Upper lobe of left lung (tissue), 6 donors: ENCODE data around the gene PARD3B. TPM values are rescaled to one million over a fixed set of nuclear protein-coding genes. Genes with fewer than 3 reads are reported as not detected.

Experiments used
- ATAC-seq, 2 donors: fragments of 200-7000 bp; cut with Tn5 transposase; one replicate each; pipeline ENCODE4 v1.9.1; 2022; ENCODE audit warnings: mild to moderate bottlenecking in 2 of 2, moderate library complexity in 2 of 2; ENCODE audit not compliant: low FRiP score in 2 of 2
- DNase-seq, 2 donors: peaks; one replicate each; pipeline ENCODE4 v3.0.0-alpha.2; 2019 to 2020
- H3K27ac ChIP-seq, 4 donors: fragments of 200-600 bp; sonication (generic); one replicate each; pipeline ENCODE4 v1.5.1; 2016 to 2019
- H3K27me3 ChIP-seq, 4 donors: fragments of 200-600 bp; sonication (generic); one replicate each; pipeline ENCODE4 v1.5.1; 2017 to 2019
- H3K36me3 ChIP-seq, 4 donors: fragments of 200-600 bp; sonication (generic); one replicate each; pipeline ENCODE4 v1.5.1; 2016 to 2019
- H3K4me1 ChIP-seq, 4 donors: fragments of 200-600 bp; sonication (generic); one replicate each; pipeline ENCODE4 v1.5.1; 2018 to 2019
- H3K4me3 ChIP-seq, 4 donors: fragments of 200-600 bp; sonication (generic); one replicate each; pipeline ENCODE4 v1.5.1; 2017 to 2019; ENCODE audit warnings: mild to moderate bottlenecking in 2 of 4, moderate library complexity in 1 of 4
- H3K9me3 ChIP-seq, 4 donors: fragments of 200-600 bp; sonication (generic); one replicate each; pipeline ENCODE4 v1.5.1; 2018 to 2019
- EP300 ChIP-seq, 4 donors: sonication (generic); formaldehyde crosslinking; IDR thresholded peaks; one replicate each; pipeline ENCODE4 v1.5.1; 2017; ENCODE audit warnings: antibody characterized with exemption in 4 of 4, control low read depth in 2 of 4
- POLR2A ChIP-seq, 4 donors: fragments of 450-650 bp; IDR thresholded peaks; one replicate each; pipeline ENCODE4 v1.5.1; 2016 to 2017; ENCODE audit warnings: antibody characterized with exemption in 4 of 4, mild to moderate bottlenecking in 2 of 4
- POLR2AphosphoS5 ChIP-seq, 2 donors: sonication (generic); formaldehyde crosslinking; IDR thresholded peaks; one replicate each; pipeline ENCODE4 v1.5.1; 2017; ENCODE audit warnings: antibody characterized with exemption in 2 of 2
- WGBS, 2 donors: methylation state at CpG; one replicate each; pipeline ENCODE4 v1.1.5; 2017 to 2018; 5-methylcytosine and 5-hydroxymethylcytosine counted together
- total RNA-seq, 6 donors: library from RNA; depleted of rRNA in 4 of 6; stranded (reverse); fragments of >200 nt in 4 of 6; gene quantifications; one replicate each; pipeline versions ENCODE4 v1.1.0 to v1.2.1, GENCODE V29; 2016 to 2021
- TF ChIP-seq, protein P1 (sequence below), 6 experiments: fragments of 450-650 bp in 4 of 6; fragments of 200-600 bp in 2 of 6; sonication (generic) in 2 of 6; IDR thresholded peaks; one replicate each; pipeline ENCODE4 v1.5.1; 2016 to 2019; ENCODE audit warnings: antibody characterized with exemption in 6 of 6
- donor health status: DM: no; HTN: no; CAD: no; lungs with moderate emphysema.
- donor health status: DM: no; HTN: yes; CAD: no; lungs with severe emphysema.

The PARD3B gene
- total RNA-seq, 6 donors from 2014 or later = 17.8 to 44.9 (median 24.2) TPM

- TF ChIP-seq, protein P1, sequence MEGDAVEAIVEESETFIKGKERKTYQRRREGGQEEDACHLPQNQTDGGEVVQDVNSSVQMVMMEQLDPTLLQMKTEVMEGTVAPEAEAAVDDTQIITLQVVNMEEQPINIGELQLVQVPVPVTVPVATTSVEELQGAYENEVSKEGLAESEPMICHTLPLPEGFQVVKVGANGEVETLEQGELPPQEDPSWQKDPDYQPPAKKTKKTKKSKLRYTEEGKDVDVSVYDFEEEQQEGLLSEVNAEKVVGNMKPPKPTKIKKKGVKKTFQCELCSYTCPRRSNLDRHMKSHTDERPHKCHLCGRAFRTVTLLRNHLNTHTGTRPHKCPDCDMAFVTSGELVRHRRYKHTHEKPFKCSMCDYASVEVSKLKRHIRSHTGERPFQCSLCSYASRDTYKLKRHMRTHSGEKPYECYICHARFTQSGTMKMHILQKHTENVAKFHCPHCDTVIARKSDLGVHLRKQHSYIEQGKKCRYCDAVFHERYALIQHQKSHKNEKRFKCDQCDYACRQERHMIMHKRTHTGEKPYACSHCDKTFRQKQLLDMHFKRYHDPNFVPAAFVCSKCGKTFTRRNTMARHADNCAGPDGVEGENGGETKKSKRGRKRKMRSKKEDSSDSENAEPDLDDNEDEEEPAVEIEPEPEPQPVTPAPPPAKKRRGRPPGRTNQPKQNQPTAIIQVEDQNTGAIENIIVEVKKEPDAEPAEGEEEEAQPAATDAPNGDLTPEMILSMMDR (IDR thresholded peaks at IDR 0.05) = no peak
- TF ChIP-seq POLR2AphosphoS5 (IDR thresholded peaks at IDR 0.05) = no peak
- TF ChIP-seq EP300 (IDR thresholded peaks at IDR 0.05) = no peak
- no peak for TF ChIP-seq POLR2A (IDR thresholded peaks at IDR 0.05)
- DNase-seq (no peak), ATAC-seq (peak; percentile 40 to 95)
- Histone ChIP-seq H3K27me3 (no peaks in the 10 kb centered on the region), H3K36me3 (no peaks in the 10 kb centered on the region), H3K9me3 (no peaks in the 10 kb centered on the region), H3K4me3 (no peak overlapping the region), H3K4me1 (peaks cover 0 to 3% (median 0%) of the 10 kb centered on the region in 4 donors), H3K27ac (no peak overlapping the region)
- 65 to 69% methylated on average over 8 of the region's 9 CpGs for WGBS, 2 donors
Measured at GRCh38 chr2:204842661-204843485, 297.6 kb downstream of the PARD3B start.

GRCh38 chr2:204846471-204846870 is 301.2 kb downstream of the PARD3B start:
- Histone ChIP-seq H3K4me1 (peaks cover 0 to 3% (median 0%) of the 10 kb centered on the region in 4 donors), H3K9me3 (no peaks in the 10 kb centered on the region), H3K27ac (no peak overlapping the region), H3K27me3 (no peaks in the 10 kb centered on the region), H3K36me3 (no peaks in the 10 kb centered on the region), H3K4me3 (no peak overlapping the region)
- DNase-seq = no peak
- no peak for TF ChIP-seq POLR2A (IDR thresholded peaks at IDR 0.05)
- TF ChIP-seq, protein P1 (IDR thresholded peaks at IDR 0.05) = no peak
- whole genome bisulfite sequencing, 2 donors = 94 to 95% methylated on average over 4 of the region's 4 CpGs
- no peak for ATAC-seq

- ATAC-seq = no peak
- no peaks in the 10 kb centered on the region for H3K36me3 ChIP-seq
- no peaks in the 10 kb centered on the region for H3K27me3 ChIP-seq
- TF ChIP-seq EP300 (IDR thresholded peaks at IDR 0.05) (no peak), POLR2A (IDR thresholded peaks at IDR 0.05) (no peak), POLR2AphosphoS5 (IDR thresholded peaks at IDR 0.05) (no peak)
- TF ChIP-seq, protein P1 (IDR thresholded peaks at IDR 0.05) = no peak
- no peak overlapping the region for H3K4me3 ChIP-seq
- WGBS, 2 donors = 82 to 86% methylated on average over 3 of the region's 3 CpGs
- no peaks in the 10 kb centered on the region for H3K9me3 ChIP-seq
- no peak overlapping the region for H3K27ac ChIP-seq
- H3K4me1 ChIP-seq = no peaks in the 10 kb centered on the region
- no peak for DNase-seq
Measured at GRCh38 chr2:204849892-204850291, 304.6 kb downstream of the PARD3B start.

GRCh38 chr2:204850581-204850980 is 305.3 kb downstream of the PARD3B start:
- H3K4me3 ChIP-seq = no peak overlapping the region
- H3K4me1 ChIP-seq = no peaks in the 10 kb centered on the region
- 79 to 89% methylated on average over 4 of the region's 4 CpGs for WGBS, 2 donors
- ATAC-seq (no peak), DNase-seq (no peak)
- H3K9me3 ChIP-seq = no peaks in the 10 kb centered on the region
- H3K36me3 ChIP-seq = no peaks in the 10 kb centered on the region
- no peak overlapping the region for H3K27ac ChIP-seq
- TF ChIP-seq POLR2A (IDR thresholded peaks at IDR 0.05) = no peak
- TF ChIP-seq EP300 (IDR thresholded peaks at IDR 0.05) = no peak
- TF ChIP-seq, protein P1 (IDR thresholded peaks at IDR 0.05) = no peak
- TF ChIP-seq POLR2AphosphoS5 (IDR thresholded peaks at IDR 0.05) = no peak
- H3K27me3 ChIP-seq = no peaks in the 10 kb centered on the region

DNA sequence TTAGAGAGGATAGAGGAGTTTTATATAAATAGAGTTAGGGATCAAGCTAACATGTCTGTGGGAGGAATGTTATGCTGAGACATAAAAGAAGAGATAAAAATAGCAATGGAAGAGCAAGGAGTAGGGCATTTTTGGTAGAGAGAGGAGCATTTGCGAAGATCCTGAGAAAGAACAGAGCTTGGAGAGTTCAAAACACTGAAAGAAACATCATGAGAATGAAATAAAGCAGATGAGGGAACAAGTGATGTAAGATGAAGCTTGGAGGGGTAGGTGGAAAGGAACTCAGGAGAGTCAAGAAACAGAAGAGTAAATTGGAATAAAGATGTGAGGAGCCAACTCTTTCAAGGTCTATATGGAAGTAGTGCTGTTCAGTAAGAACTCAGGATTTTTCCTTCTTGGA is 308.6 kb downstream of the PARD3B start:
- DNase-seq = no peak
- no peak for TF ChIP-seq EP300 (IDR thresholded peaks at IDR 0.05)
- TF ChIP-seq POLR2A (IDR thresholded peaks at IDR 0.05) = no peak
- TF ChIP-seq, protein P1 (IDR thresholded peaks at IDR 0.05) = no peak
- no peak for TF ChIP-seq POLR2AphosphoS5 (IDR thresholded peaks at IDR 0.05)
- Histone ChIP-seq H3K36me3 (no peaks in the 10 kb centered on the region), H3K27me3 (no peaks in the 10 kb centered on the region), H3K4me1 (no peaks in the 10 kb centered on the region), H3K9me3 (no peaks in the 10 kb centered on the region), H3K27ac (no peak overlapping the region), H3K4me3 (no peak overlapping the region)
- 85 to 89% methylated on average over 1 of the region's 1 CpG for WGBS, 2 donors
- no peak for ATAC-seq
